Esophagus muscularis mucosa (tissue), 3 donors: ENCODE data around the gene OR2T35.
"Not testable (repeated sequence)": the region's sequence is repeated elsewhere in the genome, so short reads cannot be mapped to it uniquely, and the experiment has no call there.

ENCODE experiments used
- CTCF ChIP-seq, 3 experiments: fragments of 200-600 bp in 2 of 3; fragments of 450-650 bp in 1 of 3; sonication (generic) in 2 of 3; IDR thresholded peaks; one replicate each; pipeline ENCODE4 v1.5.1; 2017 to 2019; ENCODE audit warnings: antibody characterized with exemption in 3 of 3, mild to moderate bottlenecking in 2 of 3, moderate library complexity in 1 of 3
- POLR2A ChIP-seq: fragments of 450-650 bp; IDR thresholded peaks from one replicate; pipeline ENCODE4 v1.6.1; 2017; ENCODE audit warnings: antibody characterized with exemption, moderate library complexity, mild to moderate bottlenecking, low read depth

DNA sequence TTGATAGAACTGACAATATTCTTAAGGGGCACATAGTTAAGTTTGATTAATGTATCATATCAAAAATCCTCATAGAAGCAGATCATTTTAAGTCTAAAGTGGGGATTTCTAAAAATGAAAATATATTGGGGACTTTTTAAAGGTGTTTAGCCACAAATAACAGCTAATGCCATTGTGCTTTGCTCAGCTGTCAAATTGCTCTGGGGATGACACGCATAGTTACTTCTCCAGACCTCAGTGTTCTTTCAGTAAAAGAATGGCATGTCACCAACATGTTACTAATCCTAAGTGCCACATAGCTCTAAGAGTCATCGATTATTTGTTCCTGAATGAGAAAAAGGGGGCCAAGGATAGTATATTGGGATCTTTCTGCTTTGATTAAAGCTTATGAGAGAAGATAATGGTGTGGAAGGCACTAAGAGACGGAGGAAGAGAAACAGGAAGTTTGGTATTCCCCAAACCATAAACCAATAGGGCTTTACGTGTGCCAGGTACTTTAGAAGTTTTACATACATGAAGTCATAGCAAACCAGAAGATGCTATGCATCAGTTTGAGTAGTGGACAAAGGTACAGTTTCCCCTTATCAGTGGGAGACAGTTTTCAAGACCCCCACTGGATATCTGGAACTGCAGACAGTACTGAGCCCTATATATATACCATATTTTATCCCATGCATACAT lies 2.0 kb downstream of the OR2T35 start:
- TF ChIP-seq CTCF (IDR thresholded peaks at IDR 0.05); POLR2A: not testable (repeated sequence)
